ENCODE measurements around the gene CPLANE1.

Gene CPLANE1

DNA sequence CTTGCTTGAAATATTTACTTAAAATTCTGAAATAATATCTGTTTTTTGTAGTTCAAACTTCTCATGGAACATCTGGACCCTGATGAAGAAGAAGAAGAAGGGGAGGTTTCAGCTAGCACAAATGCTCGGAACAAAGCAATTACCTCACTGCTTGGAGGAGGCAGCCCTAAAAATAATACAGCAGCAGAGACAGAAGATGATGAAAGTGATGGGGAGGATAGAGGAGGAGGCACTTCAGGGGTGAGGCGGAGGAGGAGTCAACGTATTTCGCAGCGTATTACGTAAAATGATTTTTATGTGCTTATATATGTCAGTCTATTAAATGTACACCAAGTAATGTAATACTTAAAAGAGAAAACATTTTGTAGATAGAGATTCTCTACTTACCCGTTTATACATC, 185.4 kb downstream of the CPLANE1 start:
- TF ChIP-seq, protein P1, sequence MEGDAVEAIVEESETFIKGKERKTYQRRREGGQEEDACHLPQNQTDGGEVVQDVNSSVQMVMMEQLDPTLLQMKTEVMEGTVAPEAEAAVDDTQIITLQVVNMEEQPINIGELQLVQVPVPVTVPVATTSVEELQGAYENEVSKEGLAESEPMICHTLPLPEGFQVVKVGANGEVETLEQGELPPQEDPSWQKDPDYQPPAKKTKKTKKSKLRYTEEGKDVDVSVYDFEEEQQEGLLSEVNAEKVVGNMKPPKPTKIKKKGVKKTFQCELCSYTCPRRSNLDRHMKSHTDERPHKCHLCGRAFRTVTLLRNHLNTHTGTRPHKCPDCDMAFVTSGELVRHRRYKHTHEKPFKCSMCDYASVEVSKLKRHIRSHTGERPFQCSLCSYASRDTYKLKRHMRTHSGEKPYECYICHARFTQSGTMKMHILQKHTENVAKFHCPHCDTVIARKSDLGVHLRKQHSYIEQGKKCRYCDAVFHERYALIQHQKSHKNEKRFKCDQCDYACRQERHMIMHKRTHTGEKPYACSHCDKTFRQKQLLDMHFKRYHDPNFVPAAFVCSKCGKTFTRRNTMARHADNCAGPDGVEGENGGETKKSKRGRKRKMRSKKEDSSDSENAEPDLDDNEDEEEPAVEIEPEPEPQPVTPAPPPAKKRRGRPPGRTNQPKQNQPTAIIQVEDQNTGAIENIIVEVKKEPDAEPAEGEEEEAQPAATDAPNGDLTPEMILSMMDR (IDR thresholded peaks at IDR 0.05; ENCODE audit: low read depth, low read length, missing control alignments) = no peak
- in situ Hi-C loops (cut with HindIII; ENCODE audit: low sequenced_read_pairs) = no loop called here
- no peak for DNase-seq (ENCODE audit: low read depth)
- no peak overlapping the region for H3K4me3 ChIP-seq (ENCODE audit: low read depth, low read length)

DNA sequence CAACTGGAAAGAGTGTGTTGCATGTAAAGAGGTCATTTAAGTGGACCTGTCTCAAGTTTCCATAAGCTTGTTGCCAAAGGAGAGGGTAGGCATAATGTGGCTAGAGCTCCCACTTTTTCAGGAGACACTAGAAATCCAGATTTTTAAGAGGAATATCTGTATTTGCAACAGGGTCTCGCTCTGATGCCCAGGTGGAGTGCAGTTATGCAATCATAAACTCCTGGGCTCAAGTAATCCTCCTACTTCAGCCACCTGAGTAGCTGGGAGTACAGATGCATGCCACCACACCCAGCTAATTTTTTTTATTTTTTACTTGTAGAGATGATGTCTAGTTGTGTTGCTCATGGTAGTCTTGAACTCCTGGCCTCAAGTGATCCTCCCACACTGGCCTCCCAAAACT, 189.1 kb downstream of the CPLANE1 start:
- in situ Hi-C loops (cut with HindIII; ENCODE audit: low sequenced_read_pairs) = no loop called here
- TF ChIP-seq, protein P1 (IDR thresholded peaks at IDR 0.05; ENCODE audit: low read depth, low read length, missing control alignments) = no peak
- no peak overlapping the region for H3K4me3 ChIP-seq (ENCODE audit: low read depth, low read length)
- DNase-seq (ENCODE audit: low read depth) = no peak

DNA sequence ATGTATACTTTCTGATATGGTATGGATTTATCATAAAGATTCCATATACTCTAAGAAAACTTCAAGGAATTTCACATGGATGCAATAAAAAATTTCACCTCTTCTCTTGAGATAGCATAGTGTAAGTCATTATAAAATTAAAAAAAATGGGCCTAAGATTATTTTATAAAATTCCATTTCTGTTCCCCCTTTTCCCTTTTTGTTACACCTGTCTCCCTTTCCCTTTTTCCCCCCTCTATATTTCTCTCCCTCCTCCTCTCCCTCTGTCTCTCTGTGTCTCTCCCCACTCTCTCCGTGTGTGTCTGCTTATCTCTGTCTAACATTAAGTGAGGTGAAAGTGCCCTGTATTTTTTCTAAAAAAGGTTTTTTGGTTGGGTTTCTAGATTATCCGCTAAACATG, 192.4 kb downstream of the CPLANE1 start:
- H3K4me3 ChIP-seq (ENCODE audit: low read depth, low read length) = no peak overlapping the region
- DNase-seq (ENCODE audit: low read depth) = no peak
- in situ Hi-C loops (cut with HindIII; ENCODE audit: low sequenced_read_pairs) = no loop called here
- TF ChIP-seq, protein P1 (IDR thresholded peaks at IDR 0.05; ENCODE audit: low read depth, low read length, missing control alignments) = no peak
